DND-41 (cell line): ENCODE measurements around the gene LRRC66.

ENCODE experiments used
- CTCF ChIP-seq: IDR thresholded peaks from 2 replicates; pipeline ENCODE4 v1.5.1; 2012; ENCODE audit warnings: borderline replicate concordance, low read length, moderate library complexity, mild to moderate bottlenecking; ENCODE audit not compliant: poor library complexity, severe bottlenecking; ENCODE audit errors: extremely low read depth
- EZH2 ChIP-seq: IDR thresholded peaks from 3 replicates; pipeline ENCODE4 v1.6.1; 2012; ENCODE audit warnings: borderline replicate concordance, low read depth, mild to moderate bottlenecking, moderate library complexity, low read length, inconsistent platforms; ENCODE audit not compliant: severe bottlenecking

GRCh38 chr4:52036886-52037530 is 16.8 kb upstream of the LRRC66 start:
- TF ChIP-seq CTCF (no peak), EZH2 (no peak)
